GM18873 (cell line): ENCODE results near the gene CACNB1.
"Not testable (repeated sequence)": the region's sequence is repeated elsewhere in the genome, so short reads cannot be mapped to it uniquely, and the experiment has no call there.

Experiments
- ATAC-seq: cut with Tn5 transposase; IDR thresholded peaks from one replicate; pipeline ENCODE4 v1.9.1; 2021; ENCODE audit warnings: mild to moderate bottlenecking, moderate library complexity, moderate number of reproducible peaks; ENCODE audit not compliant: unreplicated experiment, low FRiP score

CACNB1 gene

GRCh38 chr17:39177256-39177655 is 20.2 kb downstream of the CACNB1 start:
- no peak for ATAC-seq

GRCh38 chr17:39175695-39176093 is 21.8 kb downstream of the CACNB1 start:
- ATAC-seq, result no peak

- ATAC-seq, result no peak
Observed at GRCh38 chr17:39174920-39175694, 22.4 kb downstream of the CACNB1 start.

GRCh38 chr17:39173526-39174274 is 23.8 kb downstream of the CACNB1 start:
- no peak for ATAC-seq

DNA sequence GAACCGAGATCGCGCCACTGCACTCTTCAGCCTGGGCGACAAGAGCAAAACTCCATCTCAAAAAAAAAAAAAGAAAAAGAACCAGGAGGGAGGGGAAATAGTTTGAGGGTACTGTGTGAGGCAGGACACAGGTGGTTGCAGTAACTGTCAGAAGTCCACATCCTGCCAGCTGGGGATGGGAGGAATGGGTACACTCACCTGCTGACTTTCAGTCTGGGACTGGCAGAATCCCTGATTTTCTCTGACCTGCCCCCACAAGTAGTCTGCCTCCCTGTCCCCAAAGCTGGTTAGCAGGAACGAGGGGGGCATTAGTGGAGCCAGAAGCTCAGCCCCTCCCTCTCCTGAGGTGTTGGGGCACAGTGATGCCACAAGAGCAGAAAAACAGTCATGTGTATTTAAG is 24.4 kb downstream of the CACNB1 start:
- no peak for ATAC-seq

DNA sequence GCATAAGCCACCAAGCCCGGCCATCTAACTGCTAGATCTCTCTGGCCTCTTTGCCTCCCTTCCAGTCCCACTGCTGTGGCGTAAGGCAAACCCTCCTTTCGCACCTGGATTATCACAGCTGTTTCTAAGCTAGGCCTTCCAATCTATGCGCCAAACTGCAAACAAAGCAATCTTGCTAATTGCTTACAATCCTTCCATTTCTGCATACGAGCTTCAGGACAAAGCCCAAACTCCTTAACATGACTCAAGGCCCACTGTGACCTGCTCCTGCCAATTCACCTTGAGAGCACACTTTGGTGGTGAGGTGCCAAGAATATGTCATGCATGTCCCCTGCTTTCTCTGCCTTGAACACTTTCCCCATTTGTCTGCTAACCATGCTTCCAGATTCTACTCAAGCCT is 25.5 kb downstream of the CACNB1 start:
- no peak for ATAC-seq

DNA sequence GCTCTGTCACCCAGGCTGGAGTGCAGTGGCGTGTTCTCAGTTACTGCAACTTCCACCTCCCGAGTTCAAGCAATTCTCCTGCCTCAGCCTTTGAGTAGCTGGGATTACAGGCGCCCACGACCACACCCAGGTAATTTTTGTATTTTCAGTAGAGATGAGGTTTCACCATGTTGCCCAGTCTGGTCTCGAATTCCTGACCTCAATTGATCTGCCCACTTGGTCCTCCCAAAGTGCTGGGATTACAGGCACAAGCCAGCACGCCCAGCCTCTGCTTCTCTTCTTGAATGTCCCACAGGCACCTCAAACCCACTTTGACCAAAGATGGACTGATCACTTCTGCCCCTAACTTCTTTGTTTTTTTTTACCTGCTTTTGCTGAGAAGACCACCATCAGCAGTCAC is 26.9 kb downstream of the CACNB1 start:
- ATAC-seq, result no peak

DNA sequence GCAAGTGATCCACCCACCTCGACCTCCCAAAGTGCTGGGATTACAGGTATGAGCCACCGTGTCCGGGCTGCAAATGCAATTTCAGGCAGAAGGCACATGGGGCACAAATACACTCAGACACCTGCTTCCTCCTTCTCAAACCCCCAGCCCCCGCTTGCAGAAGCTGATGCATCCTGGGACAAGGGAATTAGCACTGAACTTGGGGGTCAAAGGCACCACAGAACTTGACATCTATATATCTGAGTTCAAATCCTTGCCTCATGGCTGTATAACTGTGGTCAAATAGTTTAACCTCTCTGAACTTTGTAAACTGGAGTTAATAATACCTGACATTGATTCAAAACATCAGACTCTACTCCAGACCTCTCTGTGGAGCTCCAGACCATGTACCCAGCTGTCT is 27.4 kb downstream of the CACNB1 start:
- ATAC-seq, result no peak

DNA sequence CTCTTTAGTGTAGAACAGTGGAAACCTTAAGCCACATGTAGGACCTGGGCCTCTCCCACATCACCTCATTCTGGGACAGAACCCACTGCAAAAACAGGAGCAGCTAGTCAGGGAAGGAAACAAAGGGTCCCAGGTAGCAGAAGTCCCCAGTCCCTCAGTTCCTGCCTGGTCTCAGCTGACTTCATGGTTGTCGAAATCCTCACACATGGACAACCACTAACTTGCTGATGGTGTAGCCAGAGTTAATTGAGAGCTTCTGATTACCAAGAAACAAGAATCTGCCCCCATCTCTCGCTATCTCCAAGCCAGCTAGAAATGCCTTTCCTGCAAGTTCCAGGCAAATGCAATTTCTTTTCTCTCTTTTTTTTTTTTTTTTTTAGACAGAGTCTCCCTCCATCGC is 28.0 kb downstream of the CACNB1 start:
- ATAC-seq, result no peak

DNA sequence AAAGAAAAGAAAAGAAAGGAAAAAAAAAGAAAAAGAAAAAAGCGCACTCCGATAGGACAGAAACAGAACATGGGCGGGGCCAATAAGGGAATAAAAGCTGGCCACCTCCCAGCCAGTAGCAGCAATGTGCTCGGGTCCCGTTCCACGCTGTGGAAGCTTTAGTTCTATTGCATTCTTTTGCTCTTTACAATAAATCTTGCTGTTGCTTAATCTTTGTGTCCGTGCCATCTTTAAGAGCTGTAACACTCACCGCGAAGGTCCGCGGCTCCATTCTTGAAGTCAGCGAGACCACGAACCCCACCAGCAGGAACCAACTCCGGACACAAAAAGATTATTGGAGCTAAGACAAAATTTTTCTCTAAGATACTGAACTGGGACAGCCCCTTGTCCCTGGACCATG is 28.4 kb downstream of the CACNB1 start:
- no peak for ATAC-seq

- not testable (repeated sequence) for ATAC-seq
Observed at GRCh38 chr17:39168503-39168902, 29.0 kb downstream of the CACNB1 start.

DNA sequence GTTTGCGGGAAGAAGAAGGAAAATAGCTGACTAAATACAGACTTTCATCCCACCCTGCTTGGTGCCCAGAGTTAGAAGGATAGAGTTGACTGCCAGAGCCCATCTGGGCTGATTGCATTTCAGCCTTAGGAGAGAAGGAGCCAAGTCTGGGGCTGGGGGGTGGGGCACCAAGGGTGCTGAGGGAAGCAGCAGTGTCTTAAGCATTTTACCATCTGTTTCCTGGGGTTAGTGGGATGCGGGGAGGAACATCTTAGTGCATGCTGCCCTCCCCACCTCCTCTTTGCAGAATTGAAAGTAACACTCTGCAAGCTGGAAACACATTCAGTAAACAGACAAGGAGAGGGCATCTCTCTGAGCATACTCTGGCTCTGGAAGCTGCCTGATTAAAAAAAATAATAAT is 30.0 kb downstream of the CACNB1 start:
- no peak for ATAC-seq

GRCh38 chr17:39166437-39167335 is 30.8 kb downstream of the CACNB1 start:
- ATAC-seq, result no peak

DNA sequence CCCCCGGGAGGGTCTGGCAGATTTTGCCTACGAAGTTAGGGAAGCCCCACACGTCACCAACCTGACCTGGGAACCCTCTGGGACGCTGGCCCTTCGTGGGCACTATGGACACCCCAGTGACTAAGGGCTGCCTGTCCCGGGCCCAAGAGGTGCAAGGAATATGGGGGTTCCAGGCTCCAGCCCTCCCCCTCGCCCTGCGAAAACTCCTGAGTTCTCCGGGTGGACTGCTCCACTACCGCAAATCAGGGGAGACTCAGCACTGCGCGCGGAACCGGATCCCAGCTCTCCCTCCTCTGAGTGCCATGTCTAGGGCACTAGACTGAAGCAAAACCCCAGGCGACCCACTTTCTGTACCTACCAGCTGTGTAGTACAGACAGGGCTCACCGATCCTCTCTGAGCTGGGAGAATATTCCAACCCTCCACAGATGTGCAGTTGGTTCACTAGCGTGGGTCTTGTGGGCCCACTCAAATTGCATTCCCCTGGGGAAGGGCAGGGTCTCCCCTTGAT is 31.6 kb downstream of the CACNB1 start, which contains the start of gene ARL5C:
ARL5C (minus strand) TSS at position 321 of the 509 bp plus-strand sequence. CDS start 401 bp downstream, outside the sequence.
- no peak for ATAC-seq

GRCh38 chr17:39165178-39165840 is 32.2 kb downstream of the CACNB1 start:
- no peak for ATAC-seq

DNA sequence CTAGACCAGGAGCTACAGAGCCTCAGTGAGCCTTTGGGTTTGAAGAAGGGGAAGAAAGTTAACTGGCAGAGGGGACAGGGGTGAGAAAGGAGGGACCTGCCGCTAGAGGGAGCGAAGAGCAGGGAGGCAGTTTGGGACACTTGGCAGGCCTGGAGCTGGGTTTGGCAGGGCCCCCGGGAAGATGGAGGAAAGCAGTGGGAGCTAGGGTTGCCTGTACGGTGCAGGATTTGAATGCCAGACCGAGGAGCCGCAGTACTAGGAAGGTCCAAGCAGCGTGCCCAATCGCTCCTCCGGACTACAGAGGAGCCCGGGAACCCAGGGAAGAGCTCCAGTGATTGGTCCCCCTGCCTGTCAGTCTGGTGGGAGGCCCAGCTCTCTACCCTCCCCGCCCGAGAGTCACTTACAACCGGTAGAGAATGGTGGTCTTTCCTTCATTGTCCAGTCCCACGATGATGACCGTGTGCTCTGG is 32.8 kb downstream of the CACNB1 start:
- no peak for ATAC-seq

- ATAC-seq, result no peak
Observed at GRCh38 chr17:39161962-39162361, 35.5 kb downstream of the CACNB1 start.

- no peak for ATAC-seq
Observed at GRCh38 chr17:39158623-39159022, 38.8 kb downstream of the CACNB1 start.

DNA sequence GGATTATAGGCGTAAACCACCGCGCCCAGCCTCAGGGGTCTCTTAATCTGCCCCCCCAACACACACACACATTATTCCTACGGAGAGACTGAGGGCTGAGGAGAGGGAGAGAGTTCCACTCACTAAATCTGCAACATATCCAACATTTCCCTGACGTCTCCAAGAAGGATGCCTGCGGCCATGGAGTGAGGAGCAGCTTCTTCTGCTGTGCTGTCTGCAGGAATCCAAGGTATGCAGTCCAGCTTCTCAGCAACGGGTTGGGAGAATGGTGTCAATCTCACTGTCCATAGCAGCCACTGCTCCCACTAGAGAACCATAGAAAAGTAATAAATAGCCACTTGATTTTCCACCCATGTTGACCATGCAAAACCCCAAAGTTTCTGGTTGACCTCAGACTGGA is 41.0 kb downstream of the CACNB1 start:
- ATAC-seq, result no peak

DNA sequence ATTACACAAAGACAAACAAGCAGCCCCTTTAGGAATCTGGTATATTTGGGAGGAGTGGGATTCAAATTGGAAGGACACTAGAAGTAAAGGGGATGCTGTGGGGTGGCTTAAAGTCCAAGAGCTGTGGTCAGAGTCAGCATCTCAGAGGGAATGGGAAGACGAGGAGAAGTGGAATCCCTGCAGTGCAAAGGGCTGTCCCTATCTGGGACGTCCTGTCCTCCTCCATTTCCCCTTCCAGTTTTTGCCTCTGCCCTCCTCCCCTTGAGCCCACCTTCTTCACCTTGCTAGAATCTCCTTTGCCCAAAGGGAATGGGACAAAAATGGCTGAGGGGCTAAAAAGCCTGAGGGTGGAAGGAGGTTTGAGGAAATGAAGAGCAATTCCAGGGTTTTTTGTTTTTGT is 41.8 kb downstream of the CACNB1 start:
- no peak for ATAC-seq
